H1 (cell line): ENCODE results near the gene CBX2. TPM values are rescaled to one million over a fixed set of nuclear protein-coding genes. Genes with fewer than 3 reads are reported as not detected.

Experiments used
- CTBP2 ChIP-seq: IDR thresholded peaks from 2 replicates; pipeline ENCODE4 v1.7.0; 2011; ENCODE audit warnings: borderline replicate concordance, mild to moderate bottlenecking, moderate library complexity, mixed read lengths, low read length; ENCODE audit not compliant: insufficient read depth, insufficient read length
- GTF2F1 ChIP-seq: IDR thresholded peaks from 2 replicates; pipeline ENCODE4 v1.6.1; 2012; ENCODE audit warnings: low read depth, low read length, improper control_type of control experiment, borderline replicate concordance
- HDAC2 ChIP-seq, 2 experiments: fragments of 300-600 bp in 1 of 2; sonication (generic) in 1 of 2; IDR thresholded peaks; 2 replicates each; pipeline ENCODE4 v1.6.1; 2011 to 2012; ENCODE audit warnings: low read depth in 2 of 2, low read length in 2 of 2, mild to moderate bottlenecking in 2 of 2, moderate library complexity in 2 of 2, borderline replicate concordance in 1 of 2, inconsistent platforms in 1 of 2
- KDM1A ChIP-seq: fragments of 200-600, 300-600 bp; sonication (generic); IDR thresholded peaks from 2 replicates; pipeline ENCODE4 v1.7.1; 2016; ENCODE audit warnings: mild to moderate bottlenecking, low read length, borderline replicate concordance
- NANOG ChIP-seq: IDR thresholded peaks from 2 replicates; pipeline ENCODE4 v1.6.1; 2011; ENCODE audit warnings: low read length, low read depth, mild to moderate bottlenecking, inconsistent platforms; ENCODE audit not compliant: insufficient read depth, poor library complexity, severe bottlenecking
- RAD21 ChIP-seq, 2 experiments: IDR thresholded peaks in 1 of 2; conservative IDR thresholded peaks in 1 of 2; 2 replicates each; pipeline ENCODE4 v1.6.1; 2011; ENCODE audit warnings: low read depth in 2 of 2, low read length in 2 of 2, improper control_type of control experiment in 1 of 2, inconsistent platforms in 1 of 2, mild to moderate bottlenecking in 1 of 2, moderate library complexity in 1 of 2
- SIX5 ChIP-seq: IDR thresholded peaks from 2 replicates; pipeline ENCODE4 v1.6.1; 2011; ENCODE audit warnings: mild to moderate bottlenecking, low read depth, low read length
- SP4 ChIP-seq: IDR thresholded peaks from 2 replicates; pipeline ENCODE4 v1.6.1; 2012; ENCODE audit warnings: low read length, inconsistent platforms
- TAF7 ChIP-seq: optimal IDR thresholded peaks from 2 replicates; pipeline ENCODE3; 2011; ENCODE audit warnings: low read depth, mild to moderate bottlenecking, inconsistent platforms, low read length, moderate library complexity, borderline replicate concordance
- TBP ChIP-seq: IDR thresholded peaks from 2 replicates; pipeline ENCODE4 v1.6.1; 2011; ENCODE audit warnings: low read depth, low read length, improper control_type of control experiment
- polyA plus RNA-seq, 7 experiments: library from polyadenylated mRNA; depleted of rRNA in 3 of 7; stranded (reverse) in 5 of 7; unstranded in 2 of 7; fragments of >200 nt in 5 of 7; fragments of 200-250 nt in 2 of 7; gene quantifications; 1 replicate in 5 of 7; 2 replicates in 1 of 7; 4 replicates in 1 of 7; pipeline versions ENCODE4 v1.2.1 to v1.2.3, GENCODE V29; 2011 to 2013; ENCODE audit warnings: missing spikeins in 2 of 7, mixed read lengths in 2 of 7
- total RNA-seq: library from RNA; stranded (reverse); fragmentation: NEBNext Ultra II Directional; extraction: Animal tissue kit (Norgen Biotek cat#: 25700); gene quantifications from 2 replicates; pipeline ENCODE4 v1.2.1, GENCODE V29; 2021

Gene CBX2
- total and polyA plus RNA-seq, 2 of the 8 experiments (the other 6 are each of a cell fraction or from before 2014, with no cell fraction given), result 64.3 to 83.9 TPM

DNA sequence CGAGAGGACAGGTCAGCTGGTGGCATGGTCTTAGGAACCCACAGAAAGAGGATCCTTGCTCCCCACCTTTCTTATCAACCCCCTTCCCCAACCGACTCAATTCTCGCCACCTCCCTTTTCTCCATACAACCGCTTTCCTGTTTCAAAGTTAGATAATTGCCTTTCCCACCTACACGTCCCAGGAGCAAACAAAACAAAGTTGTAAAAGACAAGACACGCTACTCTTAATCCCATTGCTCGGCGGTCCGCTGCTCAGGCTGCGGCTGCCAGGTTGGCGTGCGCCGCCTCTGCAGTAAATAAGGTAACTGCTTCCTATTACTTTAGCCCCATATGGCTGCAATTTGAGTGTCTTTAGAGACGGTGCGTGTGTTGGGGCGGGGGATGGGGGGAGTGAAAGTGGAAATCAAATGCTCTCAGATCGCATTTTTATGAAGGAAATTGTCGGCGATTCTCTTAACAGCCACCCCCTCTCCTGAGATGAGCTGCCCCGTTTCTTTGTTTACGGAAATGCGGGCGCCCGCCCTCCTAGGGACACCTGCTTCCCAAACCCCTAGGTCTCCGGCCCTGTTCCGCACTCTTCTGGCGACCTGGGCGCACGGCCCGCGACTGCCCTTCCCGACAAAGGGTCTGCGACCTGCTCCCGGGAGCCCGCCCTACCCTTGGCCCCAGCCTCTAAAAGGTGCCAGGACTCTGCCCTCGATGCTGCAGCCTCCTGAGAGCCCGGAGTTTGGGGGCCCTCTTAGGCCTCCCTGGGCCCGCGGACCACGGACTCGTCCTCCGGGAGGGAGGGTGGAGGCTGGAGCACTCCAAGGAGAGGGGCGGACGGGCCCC, 22.6 kb downstream of the CBX2 start (continued):
- no peak for TF ChIP-seq NANOG
- no peak for TF ChIP-seq SIX5
- no peak for TF ChIP-seq GTF2F1
- 0 out of 4 replicates have a peak, but pooled peaks of 1 of the 2 experiments have one; percentile 61 for TF ChIP-seq HDAC2 (IDR thresholded peaks at IDR 0.05; ENCODE audit: borderline replicate concordance in 1 of 2, low read depth in 2 of 2, low read length in 2 of 2)
- no peak for TF ChIP-seq SP4
- no peak for TF ChIP-seq TBP
- TF ChIP-seq KDM1A, result peak; percentile 58; the same call in 1 of the 2 replicates
- peak in 1 of 2 experiments; percentile 4; a peak in 1 of 4 replicates for TF ChIP-seq RAD21 (IDR thresholded peaks at IDR 0.05 in 1 of 2, conservative IDR thresholded peaks at IDR 0.05 in 1 of 2; ENCODE audit: low read depth in 2 of 2, low read length in 2 of 2)
- TF ChIP-seq CTBP2, result peak; percentile 81
- TF ChIP-seq TAF7, result no peak
